Cardiac septum (tissue), 1 donor: ENCODE results near the gene MPP2. TPM values are rescaled to one million over a fixed set of nuclear protein-coding genes. Genes with fewer than 3 reads are reported as not detected.

ENCODE experiments used
- DNase-seq: peaks from one replicate; pipeline ENCODE4 v3.0.0-alpha.2; 2020; ENCODE audit warnings: low spot score
- intact Hi-C: fragments of 100-400 bp; cut with DNase I; formaldehyde crosslinking; loops from one replicate; pipeline ENCODE4 v1.14.0; 2022
- total RNA-seq: library from RNA; stranded (reverse); fragmentation: NEBNext Ultra II Directional; extraction: Animal tissue kit (Norgen Biotek cat#: 25700); gene quantifications from one replicate; pipeline ENCODE4 v1.2.1, GENCODE V29; 2021
- donor health status: DM: no; HTN: no; CAD: no.

MPP2 gene
- total RNA-seq, 1 donor from 2014 or later: 13.8 TPM

- intact Hi-C loops: loop anchor here (5.0 kb wide), 1 partner anchor 56 kb away; the partner anchor contains the start of gene DUSP3
- DNase-seq: no peak
Measured at GRCh38 chr17:43832976-43833829, 74.1 kb downstream of the MPP2 start, which contains the start of gene MPP3. TSS of gene MPP3 (minus strand) at chr17:43833146. CDS start at chr17:43831906, 1,240 bp downstream.

DNA sequence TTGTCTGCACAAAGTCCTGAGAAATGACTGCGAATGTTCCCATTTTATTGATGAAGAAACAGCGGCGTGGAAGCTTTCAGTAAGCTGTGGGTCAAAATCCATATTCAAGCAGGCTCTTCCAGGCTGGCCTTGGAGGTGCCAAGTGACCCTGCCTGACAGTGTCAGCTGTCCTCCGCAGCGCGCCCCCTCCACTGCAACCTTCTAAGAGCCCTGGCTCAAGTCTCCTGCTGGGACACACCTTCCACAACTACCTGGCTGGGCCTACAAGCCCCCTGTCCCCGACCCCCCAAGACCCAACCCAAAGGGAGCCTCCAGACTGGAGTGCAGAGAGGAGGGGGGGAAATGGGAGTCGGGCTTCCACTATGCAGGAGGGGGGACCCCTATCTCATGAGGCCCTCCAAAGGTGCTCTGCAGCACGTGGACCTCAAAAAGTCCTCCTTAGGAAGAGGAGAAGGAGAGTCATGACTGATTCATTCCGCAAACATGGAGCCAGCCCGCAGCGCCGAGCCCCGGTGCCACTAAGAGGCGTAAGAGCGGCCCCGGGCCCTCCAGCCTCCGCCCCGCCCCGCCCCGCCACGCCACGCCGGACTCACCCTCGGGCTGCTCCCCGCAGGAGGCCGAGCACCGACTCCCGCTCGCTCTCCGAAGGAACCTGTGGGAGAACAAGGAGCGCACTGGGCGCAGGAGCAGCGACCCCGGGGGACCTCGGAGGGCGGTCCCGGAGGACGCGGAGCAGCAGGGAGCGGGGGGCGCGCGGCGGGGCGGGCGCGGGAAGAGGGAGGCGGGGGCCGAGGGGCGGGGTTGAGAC lies 75.0 kb downstream of the MPP2 start:
- intact Hi-C loops: loop anchor here (5.0 kb wide), 1 partner anchor 55 kb away; the partner anchor contains the start of gene DUSP3
- no peak for DNase-seq

GRCh38 chr17:43831633-43832032 lies 75.7 kb downstream of the MPP2 start:
- intact Hi-C loops: loop anchor here (5.0 kb wide), 1 partner anchor 54 kb away; the partner anchor contains the start of gene DUSP3

DNA sequence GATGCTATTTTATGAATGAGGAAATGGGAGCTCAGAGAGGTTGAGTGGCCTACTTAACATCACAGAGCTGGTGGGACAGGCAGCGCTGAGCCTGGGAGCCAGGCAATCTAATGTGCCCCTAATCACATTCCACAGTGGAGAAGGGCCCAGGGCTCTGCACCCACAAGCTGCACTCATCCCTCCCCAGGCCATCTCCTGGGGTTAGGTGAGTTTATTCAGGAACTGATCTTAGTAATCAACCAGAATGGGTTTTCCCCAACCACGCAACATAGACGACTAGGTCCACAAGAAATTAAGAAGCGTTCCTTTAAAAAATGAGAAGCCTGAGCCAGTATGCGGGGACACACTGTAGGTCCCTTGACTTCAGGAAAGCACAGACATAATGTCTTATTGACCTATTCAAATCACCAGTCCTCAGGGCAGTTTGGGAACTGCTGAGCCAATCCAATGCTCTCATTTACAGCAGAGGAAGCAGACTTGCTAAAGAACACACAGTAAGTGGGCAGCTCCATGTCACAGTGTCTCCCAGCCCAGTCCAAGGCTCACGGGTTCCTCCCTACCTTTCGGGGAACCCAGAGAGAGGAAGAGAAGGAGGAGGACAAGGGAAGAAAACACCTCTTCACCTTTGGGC lies 76.7 kb downstream of the MPP2 start:
- no peak for DNase-seq
- intact Hi-C loops: loop anchor here (5.0 kb wide), 1 partner anchor 53 kb away; the partner anchor contains the start of gene DUSP3

More at GRCh38 chr17:43831633-43832032, 75.7 kb downstream of the MPP2 start:
- DNase-seq: peak; percentile 83

DNA sequence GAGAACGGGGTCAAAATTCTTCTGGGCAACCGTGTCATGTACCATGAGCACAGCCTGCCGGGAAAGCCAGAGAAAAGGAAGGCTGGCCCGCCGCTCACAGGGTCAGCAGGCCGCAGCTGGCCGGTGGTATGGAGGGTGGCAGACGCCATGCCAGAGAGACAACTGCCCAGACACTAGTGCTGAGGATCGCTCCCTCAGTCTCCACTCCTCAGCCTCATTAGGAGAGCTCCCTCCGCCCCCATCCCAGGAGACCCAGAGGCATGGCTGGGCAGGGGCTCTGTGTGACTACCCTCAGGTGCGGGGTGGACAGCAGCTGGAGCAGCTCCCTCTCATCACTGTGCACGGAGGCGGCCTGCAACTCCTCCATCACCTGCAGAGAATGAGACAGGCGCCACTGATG lies 77.6 kb downstream of the MPP2 start:
- intact Hi-C loops: loop anchor here (5.0 kb wide), 1 partner anchor 52 kb away; the partner anchor contains the start of gene DUSP3
- DNase-seq: no peak

GRCh38 chr17:43827596-43827995 lies 79.7 kb downstream of the MPP2 start:
- intact Hi-C loops: no loop called here
- DNase-seq: no peak

DNA sequence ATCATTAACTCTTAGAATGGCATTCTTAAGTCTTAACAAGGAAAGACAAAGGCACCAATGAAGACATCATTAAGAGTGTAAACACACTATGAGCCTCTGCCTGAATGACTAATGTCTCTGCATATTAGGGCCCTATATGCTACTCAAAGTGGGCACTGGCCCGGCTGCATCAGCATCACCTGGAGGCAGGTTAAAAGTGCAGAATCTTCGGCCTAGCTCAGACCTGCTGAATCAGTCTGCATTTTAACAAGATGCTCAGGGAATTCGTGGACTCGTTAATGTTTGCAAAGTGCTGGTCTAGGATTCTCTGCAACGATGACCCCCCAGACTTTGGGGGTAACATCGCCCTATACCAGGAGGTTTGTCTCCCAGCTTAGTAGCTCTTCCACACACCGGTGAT lies 81.1 kb downstream of the MPP2 start:
- intact Hi-C loops: no loop called here
- no peak for DNase-seq

- no peak for DNase-seq
- intact Hi-C loops: no loop called here
Measured at GRCh38 chr17:43825567-43825966, 81.8 kb downstream of the MPP2 start.

Other genes starting within 250 kb of the MPP2 start
- gene MEOX1, start 245.6 kb downstream of the MPP2 start, total RNA-seq: 19.8 TPM
- gene SOST, start 148.7 kb downstream of the MPP2 start, total RNA-seq: 0.24 TPM
- gene DUSP3, start 128.6 kb downstream of the MPP2 start, total RNA-seq: 224 TPM
- gene CFAP97D1, start 127.1 kb downstream of the MPP2 start, total RNA-seq: not detected
- 20.0 TPM for gene MPP3, start 74.4 kb downstream of the MPP2 start, total RNA-seq
- gene CD300LG, start 60.4 kb downstream of the MPP2 start, total RNA-seq: 13.7 TPM
- not detected for gene PPY, start 34.9 kb upstream of the MPP2 start, total RNA-seq
- gene PYY, start 46.4 kb upstream of the MPP2 start, total RNA-seq: not detected
- 0.51 TPM for gene NAGS, start 97.1 kb upstream of the MPP2 start, total RNA-seq
- 12.4 TPM for gene TMEM101, start 107.4 kb upstream of the MPP2 start, total RNA-seq
- gene LSM12, start 159.1 kb upstream of the MPP2 start, total RNA-seq: 39.2 TPM
- 33.6 TPM for gene G6PC3, start 163.2 kb upstream of the MPP2 start, total RNA-seq
- gene HDAC5, start 216.1 kb upstream of the MPP2 start, total RNA-seq: 75.5 TPM
- 0.65 TPM for gene HROB, start 234.4 kb upstream of the MPP2 start, total RNA-seq